BJ (cell line): Measurements from ENCODE around the gene DCAF7. TPM values are rescaled to one million over a fixed set of nuclear protein-coding genes. Genes with fewer than 3 reads are reported as not detected.

ENCODE experiments used
- CTCF ChIA-PET: fragments of 350-600 bp; formaldehyde crosslinking; extraction: SDS; loops from one replicate; lab custom pipeline; 2021; ENCODE audit warnings: antibody characterized with exemption, inconsistent platforms; lab: Yijun Ruan, JAX
- POLR2A ChIA-PET: fragments of 300-600 bp; sonication (Branson Sonifier 250); formaldehyde crosslinking; extraction: SDS; loops from one replicate; lab custom pipeline; 2021; ENCODE audit warnings: antibody characterized with exemption; lab: Charles Lee
- DNase-seq: peaks from one replicate; pipeline ENCODE4 v3.0.0-alpha.2; 2011; ENCODE audit warnings: low read depth
- H3K27me3 ChIP-seq: 2 replicates; pipeline ENCODE4 v1.6.0; 2011; ENCODE audit warnings: low read length; ENCODE audit not compliant: control insufficient read depth, insufficient read depth
- H3K36me3 ChIP-seq: 2 replicates; pipeline ENCODE4 v1.5.1; 2011; ENCODE audit warnings: low read length; ENCODE audit not compliant: control insufficient read depth, insufficient read depth
- H3K4me3 ChIP-seq: 2 replicates; pipeline ENCODE4 v1.5.1; 2011; ENCODE audit warnings: low read depth, mild to moderate bottlenecking, control low read depth, low read length
- CTCF ChIP-seq: IDR thresholded peaks from 2 replicates; pipeline ENCODE4 v1.5.1; 2011; ENCODE audit warnings: low read depth, mild to moderate bottlenecking, control low read depth, inconsistent platforms, low read length, moderate library complexity; ENCODE audit not compliant: insufficient read depth
- polyA plus RNA-seq: library from polyadenylated mRNA; depleted of rRNA; stranded (reverse); fragments of >200 nt; gene quantifications from 2 replicates; pipeline ENCODE4 v1.2.3, GENCODE V29; 2011; rRNA removed
- small RNA-seq: library from RNA; depleted of rRNA; stranded (forward); fragments of <200 nt; gene quantifications from one replicate; pipeline ENCODE3, GENCODE V24; 2012; ENCODE audit warnings: low replicate concordance, low read depth; ENCODE audit not compliant: insufficient read length

Gene DCAF7
- polyA plus RNA-seq, 1 experiment: 57.4 TPM

- ChIA-PET POLR2A (no interaction called here), CTCF (no interaction called here)
- Histone ChIP-seq H3K27me3 (no peaks in the 10 kb centered on the region), H3K4me3 (no peak overlapping the region), H3K36me3 (peaks cover 10% of the 10 kb centered on the region)
- no peak for DNase-seq
- TF ChIP-seq CTCF: no peak
Observed at GRCh38 chr17:63640038-63640437, 89.8 kb downstream of the DCAF7 start.

- Histone ChIP-seq H3K4me3 (no peak overlapping the region), H3K36me3 (peaks cover 4% of the 10 kb centered on the region; the same call in 1 of the 2 replicates), H3K27me3 (no peaks in the 10 kb centered on the region)
- POLR2A ChIA-PET: no interaction called here
- DNase-seq: no peak
- no peak for TF ChIP-seq CTCF
- CTCF ChIA-PET: no interaction called here
Observed at GRCh38 chr17:63641692-63642448, 91.6 kb downstream of the DCAF7 start.

Small RNA genes lying within 50 kb of the gene (small RNA-seq; reads per million reads assigned to genes)
- gene RNU6-288P: not detected

Other genes with a start within 250 kb of the DCAF7 start
- 13.0 and 17.1 TPM in 2 replicates for gene CYB561, start 104.2 kb upstream of the DCAF7 start, polyA plus RNA-seq
- gene ACE, start 73.4 kb upstream of the DCAF7 start, polyA plus RNA-seq: 1.9 and 3.1 TPM in 2 replicates
- 0.04 and 0.10 TPM in 2 replicates for gene KCNH6, start 27.1 kb upstream of the DCAF7 start, polyA plus RNA-seq
- gene TACO1, start 50.4 kb downstream of the DCAF7 start, polyA plus RNA-seq: 19.5 and 23.5 TPM in 2 replicates
- gene MAP3K3, start 71.9 kb downstream of the DCAF7 start, polyA plus RNA-seq: 20.2 and 32.5 TPM in 2 replicates
- gene LIMD2, start 149.6 kb downstream of the DCAF7 start, polyA plus RNA-seq: 7.9 and 13.8 TPM in 2 replicates
- 21.0 and 30.9 TPM in 2 replicates for gene STRADA, start 191.3 kb downstream of the DCAF7 start, polyA plus RNA-seq
- gene CCDC47, start 223.1 kb downstream of the DCAF7 start, polyA plus RNA-seq: 31.4 and 55.3 TPM in 2 replicates
- 56.3 and 99.3 TPM in 2 replicates for gene DDX42, start 223.7 kb downstream of the DCAF7 start, polyA plus RNA-seq